Left hindlimb (tissue), 1 donor: ENCODE measurements around the gene SLC52A3.
"Not testable (repeated sequence)": the region's sequence is repeated elsewhere in the genome, so short reads cannot be mapped to it uniquely, and the experiment has no call there.

Experiments
- DNase-seq: peaks from one replicate; pipeline ENCODE4 v3.0.0-alpha.2; 2018

The SLC52A3 gene

GRCh38 chr20:768426-768978 is at the start of gene SLC52A3:
SLC52A3 (minus strand) TSS chr20:768500; CDS start chr20:765774, 2,726 bp downstream.
- DNase-seq: no peak

GRCh38 chr20:815914-816606 is 47.8 kb upstream of the SLC52A3 start:
- peak; percentile 54 for DNase-seq

- DNase-seq: no peak
Measured at GRCh38 chr20:815226-815625, 46.9 kb upstream of the SLC52A3 start.

DNA sequence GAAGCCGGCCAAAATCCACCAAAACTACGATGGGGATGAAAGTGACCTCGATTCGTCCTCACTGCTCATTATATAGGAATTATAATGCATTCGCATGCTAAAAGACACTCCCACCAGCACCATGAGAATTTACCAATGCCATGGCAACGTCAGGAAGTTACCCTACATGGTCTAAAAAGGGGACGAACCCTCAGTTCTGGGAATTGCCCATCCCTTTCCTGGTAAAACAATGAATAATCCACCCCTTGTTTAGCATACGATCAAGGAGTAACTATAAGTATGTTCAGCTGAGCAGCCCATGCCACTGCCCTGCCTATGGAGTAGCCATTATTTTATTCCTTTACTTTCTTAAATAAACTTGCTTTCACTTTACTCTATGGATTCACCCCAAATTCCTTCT is 45.1 kb upstream of the SLC52A3 start:
- no peak for DNase-seq

GRCh38 chr20:812435-812814 is 44.1 kb upstream of the SLC52A3 start:
- DNase-seq: not testable (repeated sequence)

DNA sequence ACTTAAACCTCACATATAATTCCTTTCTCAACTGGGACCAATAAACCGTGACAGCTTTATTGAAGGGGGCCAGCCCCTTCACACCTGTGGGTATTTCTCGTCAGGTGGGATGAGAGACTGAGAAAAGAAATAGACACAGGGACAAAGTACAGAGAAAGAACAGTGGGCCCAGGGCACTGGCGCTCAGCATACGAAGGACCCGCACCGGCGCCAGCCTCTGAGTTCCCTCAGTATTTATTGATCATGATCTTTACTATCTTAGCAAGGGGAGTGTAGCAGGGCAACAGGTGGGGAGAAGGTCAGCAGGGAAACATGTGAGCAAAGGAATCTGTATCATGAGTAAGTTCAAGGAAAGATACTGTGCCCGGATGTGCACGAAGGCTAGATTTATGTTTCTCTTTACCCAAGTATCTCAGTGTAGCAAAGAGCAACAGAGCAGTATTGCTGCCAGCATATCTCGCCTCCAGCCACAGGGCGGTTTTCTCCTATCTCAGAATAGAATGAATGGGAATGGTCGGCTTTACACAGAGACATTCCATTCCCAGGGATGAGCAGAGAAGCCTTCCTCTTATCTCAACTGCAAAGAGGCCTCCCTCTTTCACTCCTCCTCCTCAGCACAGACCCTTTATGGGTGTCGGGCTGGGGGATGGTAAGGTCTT is 43.6 kb upstream of the SLC52A3 start:
- DNase-seq: not testable (repeated sequence)

- no peak for DNase-seq
Measured at GRCh38 chr20:805713-806112, 37.4 kb upstream of the SLC52A3 start.

- no peak for DNase-seq
Measured at GRCh38 chr20:801678-802077, 33.4 kb upstream of the SLC52A3 start.

GRCh38 chr20:800026-800425 is 31.7 kb upstream of the SLC52A3 start:
- DNase-seq: not testable (repeated sequence)

DNA sequence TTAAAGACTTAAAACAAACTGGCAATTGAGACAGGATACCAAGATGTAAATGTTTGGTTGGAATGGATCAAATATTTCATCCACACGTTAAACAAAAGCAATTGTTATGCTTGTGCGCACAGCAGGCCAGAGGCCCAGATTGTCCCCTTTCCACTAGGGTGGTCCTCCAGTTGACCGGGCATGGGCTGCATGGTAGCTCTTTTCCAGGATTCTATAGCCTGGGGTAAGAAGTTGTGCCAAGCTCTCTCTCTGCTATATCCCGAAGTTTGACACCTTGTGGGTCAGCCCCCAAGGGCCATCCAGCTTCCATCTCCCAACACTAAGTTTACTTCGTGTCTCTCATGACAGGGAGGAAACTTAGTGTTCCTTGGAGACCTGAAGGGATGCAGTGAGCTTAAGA is 30.4 kb upstream of the SLC52A3 start:
- DNase-seq: not testable (repeated sequence)

DNA sequence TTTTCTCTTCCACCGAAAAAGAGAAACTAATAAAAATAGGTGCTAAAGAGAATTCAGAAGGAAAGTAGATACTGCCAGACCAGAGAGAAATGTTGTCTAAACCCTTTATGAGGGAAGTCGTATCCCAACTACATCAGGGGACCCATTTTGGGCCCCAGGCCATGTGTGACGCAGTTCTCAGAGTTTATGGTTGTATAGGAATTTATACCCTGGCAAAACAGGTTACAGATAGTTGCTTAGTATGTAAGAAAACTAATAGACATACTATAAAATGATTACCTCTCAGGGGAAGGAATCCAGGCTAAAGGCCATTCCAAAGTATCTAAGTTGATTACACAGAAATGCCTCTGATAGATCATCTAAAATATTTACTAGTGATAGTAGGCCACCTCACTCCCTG is 28.6 kb upstream of the SLC52A3 start:
- no peak for DNase-seq

DNA sequence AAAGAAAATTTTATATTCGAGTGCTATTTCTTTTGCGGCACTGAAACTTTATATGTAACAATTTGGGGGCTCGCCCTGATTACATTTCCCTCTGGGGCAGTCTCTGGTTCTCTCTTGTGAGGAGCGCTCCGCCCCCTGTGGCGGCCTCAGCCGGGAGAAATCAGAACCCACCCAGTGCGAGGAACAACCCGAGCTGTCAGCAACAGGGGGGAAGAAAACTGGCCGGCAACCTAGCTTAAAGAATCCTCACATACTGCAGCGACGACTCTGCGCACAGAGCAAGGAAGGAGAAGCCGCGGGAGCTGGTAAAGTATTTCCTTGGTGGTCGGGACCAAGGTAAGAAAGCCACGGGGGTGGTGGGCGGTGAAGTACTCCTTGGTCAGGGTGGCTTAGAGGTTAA is 23.9 kb upstream of the SLC52A3 start:
- no peak for DNase-seq

GRCh38 chr20:791056-791455 is 22.8 kb upstream of the SLC52A3 start:
- no peak for DNase-seq

DNA sequence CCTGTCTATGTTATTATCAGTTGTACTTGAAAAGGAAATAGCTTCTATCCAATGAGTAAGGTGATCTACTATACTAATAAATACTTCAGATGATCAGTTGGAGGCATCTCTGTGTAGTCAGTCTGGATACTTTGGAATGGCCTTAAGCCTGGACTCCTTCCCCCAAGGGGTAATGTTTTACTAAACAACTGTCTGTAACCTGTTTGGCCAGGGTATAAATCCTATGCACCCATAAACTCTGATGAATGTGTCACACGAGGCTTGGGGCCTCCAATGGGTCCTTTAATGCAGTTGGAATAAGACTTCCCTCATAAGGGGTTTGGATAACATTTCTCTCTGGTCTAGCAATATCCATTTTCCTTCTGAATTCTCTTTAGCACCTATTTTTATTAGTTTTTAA is 19.5 kb upstream of the SLC52A3 start:
- no peak for DNase-seq

- DNase-seq: no peak
Measured at GRCh38 chr20:779771-780170, 11.5 kb upstream of the SLC52A3 start.

- DNase-seq: no peak
Measured at GRCh38 chr20:776165-776564, 7.9 kb upstream of the SLC52A3 start.

DNA sequence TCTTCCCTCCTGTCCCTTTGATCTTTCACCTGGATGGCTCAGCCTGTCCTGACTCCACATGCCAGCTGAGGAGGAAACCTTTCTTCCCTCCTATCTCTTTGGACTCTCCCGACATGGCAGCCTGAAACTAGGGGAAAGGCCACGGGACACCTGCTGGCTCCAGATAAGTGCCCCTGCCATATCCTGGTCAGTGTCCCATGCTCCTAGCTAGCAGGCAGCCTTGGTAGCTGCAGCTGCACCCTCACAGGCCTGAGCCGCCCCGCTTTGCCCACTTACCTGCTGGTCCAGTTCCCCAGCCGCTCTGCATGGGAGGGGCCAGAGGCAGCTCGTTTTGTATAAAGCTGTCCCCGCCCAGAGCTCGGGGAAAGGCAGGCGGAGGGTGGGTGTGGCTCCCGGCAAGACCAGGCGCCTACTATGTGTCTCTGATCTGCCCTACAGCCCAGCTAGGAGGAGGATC is 7.4 kb upstream of the SLC52A3 start:
- DNase-seq: no peak

DNA sequence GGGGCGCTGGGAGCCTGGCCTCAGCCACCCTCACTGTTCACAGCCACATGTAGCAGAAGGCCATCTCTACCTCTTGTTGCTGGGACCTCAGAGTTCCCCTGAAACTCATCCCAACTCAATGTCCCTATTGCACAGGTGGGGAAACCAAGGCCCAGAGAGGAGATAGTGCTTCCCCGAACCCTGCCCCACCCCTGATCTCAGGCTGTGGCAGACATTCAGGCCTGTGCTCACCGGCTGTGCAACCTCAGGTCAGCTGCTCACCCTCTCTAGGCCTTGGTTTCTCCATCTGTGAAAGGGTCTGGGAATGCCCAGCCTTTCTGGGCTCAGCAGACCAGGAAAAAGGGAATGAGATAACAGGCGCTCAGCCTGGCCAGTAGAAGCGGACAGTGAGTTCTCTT is 6.4 kb upstream of the SLC52A3 start:
- DNase-seq: no peak

DNA sequence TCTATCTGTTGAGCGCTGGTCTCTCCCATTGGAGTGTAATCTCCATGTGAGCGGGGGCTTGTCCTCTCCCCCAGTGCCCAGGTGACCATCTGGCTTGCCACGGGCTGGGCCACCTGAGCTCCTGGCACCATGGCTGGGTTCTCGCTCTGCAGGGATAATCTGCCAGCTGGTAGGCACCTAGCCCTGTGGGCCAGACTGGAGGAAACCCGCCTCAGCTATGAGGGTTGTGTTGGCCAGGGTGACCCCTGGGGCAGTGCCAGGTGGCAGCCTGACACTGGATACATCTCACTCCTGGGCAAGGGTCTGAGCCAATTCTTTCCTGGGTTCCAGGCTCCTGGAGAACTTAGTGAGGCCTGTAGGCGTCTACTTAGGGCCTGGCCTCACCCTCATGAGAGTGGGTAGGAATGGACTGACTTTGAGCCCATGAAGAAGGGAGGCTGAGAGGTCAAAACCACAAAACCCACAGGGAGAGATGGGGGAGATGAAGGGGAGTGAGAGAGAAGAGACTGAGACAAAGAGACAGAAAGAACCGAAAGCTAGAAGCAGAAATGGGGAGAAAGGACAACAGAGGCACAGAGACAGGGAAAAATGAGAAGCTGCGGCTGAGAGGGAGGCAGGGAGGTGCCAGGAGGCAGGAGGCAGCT is 5.8 kb upstream of the SLC52A3 start:
- DNase-seq: no peak

DNA sequence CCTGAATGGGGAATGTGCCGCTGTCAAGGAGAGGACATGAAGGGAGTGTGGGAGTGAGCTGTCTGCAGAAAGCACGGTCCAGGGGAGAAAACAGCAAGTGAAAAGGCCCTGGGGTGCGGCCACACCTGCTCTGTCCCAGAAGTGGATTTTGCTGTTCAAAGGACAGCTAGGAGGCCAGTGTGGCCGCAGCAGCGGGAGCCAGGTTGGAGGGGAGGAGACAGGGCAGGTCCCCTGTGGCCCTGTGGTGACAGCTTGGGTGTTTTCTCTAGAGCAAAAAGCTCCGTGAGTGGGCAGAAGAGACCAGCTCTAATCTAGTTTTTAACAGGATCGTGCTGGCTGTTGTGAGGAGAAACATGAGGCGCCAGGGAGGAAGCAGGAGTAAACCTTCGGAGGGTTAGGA is 4.5 kb upstream of the SLC52A3 start:
- DNase-seq: no peak

GRCh38 chr20:771741-772464 is 3.6 kb upstream of the SLC52A3 start:
- DNase-seq: no peak

- DNase-seq: no peak
Measured at GRCh38 chr20:770691-771090, 2.4 kb upstream of the SLC52A3 start.

DNA sequence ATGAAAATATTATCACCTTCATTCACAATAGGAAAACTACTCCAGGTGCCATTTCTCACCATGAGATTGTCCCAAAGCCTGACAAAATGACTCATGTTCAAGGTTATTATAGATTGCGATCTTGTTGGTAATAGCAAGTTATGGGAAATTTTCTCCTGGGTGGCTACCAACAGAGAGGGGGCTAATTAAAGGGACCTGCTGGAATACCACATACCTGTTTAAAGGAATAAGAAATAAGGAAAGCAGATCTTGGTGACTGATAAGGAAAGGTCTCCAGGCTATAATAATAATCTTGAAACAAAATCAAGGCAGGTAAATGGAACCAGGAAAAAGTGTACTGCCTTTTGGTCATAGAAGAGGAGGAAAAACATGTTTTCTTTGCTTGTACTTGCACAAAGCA is 1.4 kb downstream of the SLC52A3 start:
- DNase-seq: no peak
